GM23338 (cell line): ENCODE measurements around the gene ZNF443. TPM values are rescaled to one million over a fixed set of nuclear protein-coding genes. Genes with fewer than 3 reads are reported as not detected.

ENCODE experiments used
- ATAC-seq: fragments of 200-7000 bp; cut with Tn5 transposase; 3 replicates; pipeline ENCODE4 v1.9.1; 2020
- DNase-seq: peaks from one replicate; pipeline ENCODE4 v3.0.0-alpha.2; 2015; ENCODE audit warnings: low spot score
- H2AFZ ChIP-seq: fragments of 200-600 bp; sonication (generic); 2 replicates; pipeline ENCODE4 v1.8.0; 2016; ENCODE audit warnings: antibody characterized with exemption, mild to moderate bottlenecking, moderate library complexity
- H3F3A ChIP-seq: fragments of 200-600 bp; sonication (generic); replicated peaks from 2 replicates; pipeline ENCODE4 v1.8.0; 2017; ENCODE audit warnings: antibody characterized with exemption, mixed run types, low read depth
- H3K27ac ChIP-seq: fragments of 200-600 bp; sonication (generic); 2 replicates; pipeline ENCODE4 v1.6.1; 2016; ENCODE audit warnings: low read depth
- H3K27me3 ChIP-seq: fragments of 200-600 bp; sonication (generic); 2 replicates; pipeline ENCODE4 v1.8.0; 2016; ENCODE audit warnings: mild to moderate bottlenecking, mixed run types, moderate library complexity; ENCODE audit not compliant: insufficient read depth
- H3K36me3 ChIP-seq: fragments of 200-600 bp; sonication (generic); 2 replicates; pipeline ENCODE4 v1.8.0; 2016; ENCODE audit warnings: mild to moderate bottlenecking; ENCODE audit not compliant: insufficient read depth
- H3K4me1 ChIP-seq: fragments of 200-600 bp; sonication (generic); 2 replicates; pipeline ENCODE4 v1.8.0; 2016; ENCODE audit warnings: mild to moderate bottlenecking, moderate library complexity; ENCODE audit not compliant: insufficient read depth
- H3K4me2 ChIP-seq: fragments of 200-600 bp; sonication (generic); 2 replicates; pipeline ENCODE4 v1.7.1; 2017; ENCODE audit warnings: mixed run types
- H3K4me3 ChIP-seq: fragments of 200-600 bp; sonication (generic); 2 replicates; pipeline ENCODE4 v1.6.1; 2016; ENCODE audit warnings: mixed run types
- H3K79me2 ChIP-seq: fragments of 200-600 bp; sonication (generic); replicated peaks from 2 replicates; pipeline ENCODE4 v1.8.0; 2017; ENCODE audit warnings: mild to moderate bottlenecking; ENCODE audit not compliant: insufficient read depth
- H3K9me2 ChIP-seq: fragments of 200-600 bp; sonication (generic); 2 replicates; pipeline ENCODE4 v1.8.0; 2017; ENCODE audit not compliant: insufficient read depth
- H4K20me1 ChIP-seq: fragments of 200-600 bp; sonication (generic); replicated peaks from 2 replicates; pipeline ENCODE4 v1.8.0; 2017; ENCODE audit warnings: mild to moderate bottlenecking; ENCODE audit not compliant: insufficient read depth
- H3K27ac Mint-ChIP-seq: 2 replicates; pipeline ENCODE4 v1.8.0; 2020; ENCODE audit warnings: inconsistent platforms, mild to moderate bottlenecking, moderate library complexity, mixed read lengths
- H3K27me3 Mint-ChIP-seq: 3 replicates; pipeline ENCODE4 v1.8.0; 2022; ENCODE audit warnings: low read depth, mild to moderate bottlenecking, moderate library complexity, mixed read lengths, inconsistent platforms; ENCODE audit not compliant: insufficient read depth, poor library complexity
- H3K36me3 Mint-ChIP-seq: 3 replicates; pipeline ENCODE4 v1.8.0; 2021; ENCODE audit warnings: low read depth, mild to moderate bottlenecking, inconsistent platforms, moderate library complexity, mixed read lengths
- H3K4me1 Mint-ChIP-seq: 3 replicates; pipeline ENCODE4 v1.8.0; 2020; ENCODE audit warnings: mild to moderate bottlenecking, inconsistent platforms, mixed read lengths
- H3K4me3 Mint-ChIP-seq: 3 replicates; pipeline ENCODE4 v1.8.0; 2021; ENCODE audit warnings: moderate library complexity, mild to moderate bottlenecking, inconsistent platforms, mixed read lengths
- H3K9me3 Mint-ChIP-seq: 3 replicates; pipeline ENCODE4 v1.8.0; 2020; ENCODE audit warnings: moderate library complexity, mild to moderate bottlenecking, inconsistent platforms, mixed read lengths
- CREB1 ChIP-seq: fragments of 250-450 bp; sonication (Bioruptor Pico); IDR thresholded peaks from 2 replicates; pipeline ENCODE4 v1.5.0; 2020; ENCODE audit warnings: low read depth, mild to moderate bottlenecking, moderate library complexity
- CTCF ChIP-seq, 2 experiments: fragments of 200-600 bp in 1 of 2; sonication (generic) in 1 of 2; conservative IDR thresholded peaks; 2 replicates each; pipeline versions ENCODE4 v1.5.1 to v1.6.1; 2016 to 2017; ENCODE audit warnings: antibody characterized with exemption in 2 of 2, low read depth in 2 of 2, mild to moderate bottlenecking in 2 of 2, moderate library complexity in 1 of 2
- ETS1 ChIP-seq: IDR thresholded peaks from 2 replicates; pipeline ENCODE4 v1.6.1; 2016; ENCODE audit warnings: antibody characterized with exemption
- EZH2 ChIP-seq: fragments of 200-600 bp; sonication (generic); IDR thresholded peaks from one replicate; pipeline ENCODE4 v1.8.0; 2017; ENCODE audit warnings: antibody characterized with exemption, mild to moderate bottlenecking, low read depth; ENCODE audit not compliant: unreplicated experiment
- EZH2phosphoT487 ChIP-seq: fragments of 200-600 bp; sonication (generic); IDR thresholded peaks from one replicate; pipeline ENCODE4 v1.8.1; 2018; ENCODE audit warnings: antibody characterized with exemption; ENCODE audit not compliant: unreplicated experiment
- JUNB ChIP-seq: IDR thresholded peaks from one replicate; pipeline ENCODE4 v1.6.1; 2016; ENCODE audit warnings: antibody characterized with exemption; ENCODE audit not compliant: unreplicated experiment
- NANOG ChIP-seq: IDR thresholded peaks from 2 replicates; pipeline ENCODE4 v1.6.1; 2016; ENCODE audit warnings: antibody characterized with exemption, borderline replicate concordance
- REST ChIP-seq: IDR thresholded peaks from one replicate; pipeline ENCODE4 v1.6.1; 2018; ENCODE audit warnings: antibody characterized with exemption; ENCODE audit not compliant: unreplicated experiment
- ZNF462 ChIP-seq: fragments of 250-450 bp; sonication (Bioruptor Pico); IDR thresholded peaks from 2 replicates; pipeline ENCODE4 v1.5.0; 2020; ENCODE audit warnings: mild to moderate bottlenecking, moderate library complexity
- polyA plus RNA-seq: library from polyadenylated mRNA; unstranded; fragments of >200 nt; fragmentation: Nextera tagmentation; extraction: Ambion mirVana; gene quantifications from 2 replicates; pipeline ENCODE4 v1.2.1, GENCODE V29; 2016
- total RNA-seq: library from RNA; depleted of rRNA; stranded (reverse); fragments of >200 nt; shearing (Covaris generic); gene quantifications from 2 replicates; pipeline ENCODE4 v1.2.3, GENCODE V29; 2014

ZNF443 gene
- total and polyA plus RNA-seq, 2 experiments from 2014 or later = 5.4 to 10.0 TPM

- TF ChIP-seq REST (no peak), CTCF (conservative IDR thresholded peaks at IDR 0.05; ENCODE audit: low read depth in 2 of 2) (no peak), EZH2phosphoT487 (no peak), ETS1 (no peak)
These were observed 24.4 kb upstream of the ZNF443 start (continued) for GRCh38 chr19:12465211-12465610.

- Mint-ChIP-seq H3K4me3 (no peak overlapping the region), H3K27ac (no peak overlapping the region), H3K4me1 (no peaks in the 10 kb centered on the region), H3K36me3 (peaks cover 60% of the 10 kb centered on the region), H3K27me3 (no peaks in the 10 kb centered on the region), H3K9me3 (peaks cover 79% of the 10 kb centered on the region)
- no peaks in the 10 kb centered on the region for H3K27me3 ChIP-seq
- ATAC-seq (no peak), DNase-seq (no peak)
- H3K36me3 ChIP-seq = peaks cover 5% of the 10 kb centered on the region; the same call in 1 of the 2 replicates
- H3F3A ChIP-seq = no peaks in the 10 kb centered on the region
- no peak overlapping the region for H3K4me2 ChIP-seq
- H3K4me1 ChIP-seq = no peaks in the 10 kb centered on the region
- no peak overlapping the region for H3K27ac ChIP-seq
- H4K20me1 ChIP-seq = no peaks in the 10 kb centered on the region
- H3K79me2 ChIP-seq = no peaks in the 10 kb centered on the region
- peaks cover 3% of the 10 kb centered on the region; the same call in 1 of the 2 replicates for H3K9me2 ChIP-seq
- H2AFZ ChIP-seq = no peak overlapping the region
- no peak overlapping the region for H3K4me3 ChIP-seq
- TF ChIP-seq JUNB = no peak
- no peak for TF ChIP-seq CREB1 (CRISPR knock-in tag)
- no peak for TF ChIP-seq NANOG
- no peak for TF ChIP-seq REST
- TF ChIP-seq EZH2 = no peak
- TF ChIP-seq ZNF462 (CRISPR knock-in tag) = no peak
These were observed 23.9 kb upstream of the ZNF443 start for GRCh38 chr19:12464769-12465168.
